Neural progenitor cell (in vitro differentiated cells): Measurements from ENCODE around the gene RPS6KA5. TPM values are rescaled to one million over a fixed set of nuclear protein-coding genes. Genes with fewer than 3 reads are reported as not detected.

Source experiments
- DNase-seq: peaks from one replicate; pipeline ENCODE4 v3.0.0-alpha.2; 2016; ENCODE audit warnings: low spot score
- H2AFZ ChIP-seq: fragments of 200-600 bp; sonication (generic); replicated peaks from 2 replicates; pipeline ENCODE4 v1.6.1; 2016; ENCODE audit warnings: antibody characterized with exemption
- H3F3A ChIP-seq: fragments of 200-600 bp; sonication (generic); 2 replicates; pipeline ENCODE4 v1.6.1; 2016; ENCODE audit warnings: antibody characterized with exemption, low read depth
- H3K27ac ChIP-seq: fragments of 200-600 bp; sonication (generic); 2 replicates; pipeline ENCODE4 v1.5.1; 2016; ENCODE audit warnings: mild to moderate bottlenecking
- H3K27me3 ChIP-seq: fragments of 200-600 bp; sonication (generic); 2 replicates; pipeline ENCODE4 v1.6.1; 2016; ENCODE audit warnings: mild to moderate bottlenecking, moderate library complexity
- H3K36me3 ChIP-seq: fragments of 200-600 bp; sonication (generic); 2 replicates; pipeline ENCODE4 v1.5.1; 2016
- H3K4me1 ChIP-seq: fragments of 200-600 bp; sonication (generic); 2 replicates; pipeline ENCODE4 v1.6.1; 2016; ENCODE audit warnings: mixed run types
- H3K4me2 ChIP-seq: fragments of 200-600 bp; sonication (generic); 2 replicates; pipeline ENCODE4 v1.6.1; 2016
- H3K4me3 ChIP-seq: fragments of 200-600 bp; sonication (generic); 2 replicates; pipeline ENCODE4 v1.5.1; 2016
- H3K79me2 ChIP-seq: fragments of 200-600 bp; sonication (generic); 2 replicates; pipeline ENCODE4 v1.6.1; 2016; ENCODE audit warnings: low read depth
- H3K9ac ChIP-seq: fragments of 200-600 bp; sonication (generic); 2 replicates; pipeline ENCODE4 v1.6.1; 2016
- H3K9me3 ChIP-seq: fragments of 200-600 bp; sonication (generic); 2 replicates; pipeline ENCODE4 v1.5.1; 2016; ENCODE audit warnings: low read depth
- H4K20me1 ChIP-seq: fragments of 200-600 bp; sonication (generic); 2 replicates; pipeline ENCODE4 v1.6.1; 2016; ENCODE audit warnings: low read depth
- H3K27ac Mint-ChIP-seq: 3 replicates; pipeline ENCODE4 v1.8.0; 2021; ENCODE audit warnings: mixed read lengths
- H3K27me3 Mint-ChIP-seq: 2 replicates; pipeline ENCODE4 v1.8.0; 2022; ENCODE audit warnings: low read depth, mild to moderate bottlenecking, inconsistent platforms, moderate library complexity, mixed read lengths; ENCODE audit not compliant: insufficient read depth
- H3K36me3 Mint-ChIP-seq: 3 replicates; pipeline ENCODE4 v1.8.0; 2021; ENCODE audit warnings: mixed read lengths
- H3K4me1 Mint-ChIP-seq: 3 replicates; pipeline ENCODE4 v1.8.0; 2021; ENCODE audit warnings: mixed read lengths
- H3K4me3 Mint-ChIP-seq: 3 replicates; pipeline ENCODE4 v1.8.0; 2021; ENCODE audit warnings: mild to moderate bottlenecking, moderate library complexity, mixed read lengths
- H3K9me3 Mint-ChIP-seq: 3 replicates; pipeline ENCODE4 v1.8.0; 2020; ENCODE audit warnings: mixed read lengths
- EZH2 ChIP-seq: fragments of 200-600 bp; sonication (generic); IDR thresholded peaks from 2 replicates; pipeline ENCODE4 v1.6.1; 2017; ENCODE audit warnings: antibody characterized with exemption, mild to moderate bottlenecking, moderate library complexity
- EZH2phosphoT487 ChIP-seq: fragments of 200-600 bp; sonication (generic); IDR thresholded peaks from 2 replicates; pipeline ENCODE4 v1.6.1; 2017; ENCODE audit warnings: antibody characterized with exemption
- total RNA-seq: library from RNA; depleted of rRNA; stranded (reverse); fragments of >200 nt; gene quantifications from 2 replicates; pipeline ENCODE4 v1.2.3, GENCODE V29; 2015; ENCODE audit warnings: low replicate concordance
- TF ChIP-seq, protein P1 (sequence below): fragments of 200-600 bp; sonication (generic); IDR thresholded peaks from 2 replicates; pipeline ENCODE4 v1.5.1; 2017; ENCODE audit warnings: antibody characterized with exemption, mild to moderate bottlenecking

RPS6KA5 gene
- total RNA-seq, 1 donor from 2014 or later: 8.3 TPM

DNA sequence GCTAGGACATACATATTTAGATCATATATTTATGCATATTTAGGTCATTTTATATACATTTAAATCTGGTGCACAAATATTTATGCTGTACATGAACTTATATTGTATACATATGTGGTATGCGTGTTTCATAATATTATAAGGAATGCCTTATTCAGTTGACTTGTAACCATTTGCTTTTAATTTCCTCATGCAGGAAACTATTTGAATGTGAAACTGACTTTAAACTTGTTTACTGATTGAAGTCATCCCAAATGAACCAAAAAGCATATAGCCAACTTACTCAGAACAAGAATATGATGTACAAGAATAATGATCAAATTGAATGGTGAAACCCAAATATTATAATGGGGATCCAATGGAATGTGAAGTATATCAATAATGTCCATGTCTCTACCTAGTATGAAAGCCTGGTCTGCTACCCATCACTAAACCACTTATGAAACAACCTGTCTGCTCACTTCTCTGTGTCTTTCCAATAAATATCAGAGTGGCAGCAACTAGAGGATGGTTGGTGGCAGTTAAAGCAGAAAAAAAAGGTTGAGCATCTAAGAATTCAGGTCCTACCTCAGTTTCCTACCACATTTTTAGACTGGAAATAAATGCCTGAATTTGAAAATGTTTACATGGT lies 38.3 kb downstream of the RPS6KA5 start:
- Histone ChIP-seq H3K27me3 (no peaks in the 10 kb centered on the region), H3K36me3 (no peaks in the 10 kb centered on the region), H3K9ac (no peak overlapping the region), H2AFZ (no peak overlapping the region), H3K4me1 (no peaks in the 10 kb centered on the region), H3F3A (no peaks in the 10 kb centered on the region), H3K27ac (no peak overlapping the region), H3K9me3 (no peaks in the 10 kb centered on the region), H3K79me2 (no peaks in the 10 kb centered on the region), H4K20me1 (no peaks in the 10 kb centered on the region), H3K4me3 (no peak overlapping the region), H3K4me2 (no peak overlapping the region)
- Mint-ChIP-seq H3K27me3 (no peaks in the 10 kb centered on the region), H3K27ac (no peak overlapping the region), H3K4me1 (no peaks in the 10 kb centered on the region), H3K4me3 (no peak overlapping the region), H3K9me3 (no peaks in the 10 kb centered on the region), H3K36me3 (no peaks in the 10 kb centered on the region)
- DNase-seq: no peak
- no peak for TF ChIP-seq EZH2
- TF ChIP-seq, protein P1, sequence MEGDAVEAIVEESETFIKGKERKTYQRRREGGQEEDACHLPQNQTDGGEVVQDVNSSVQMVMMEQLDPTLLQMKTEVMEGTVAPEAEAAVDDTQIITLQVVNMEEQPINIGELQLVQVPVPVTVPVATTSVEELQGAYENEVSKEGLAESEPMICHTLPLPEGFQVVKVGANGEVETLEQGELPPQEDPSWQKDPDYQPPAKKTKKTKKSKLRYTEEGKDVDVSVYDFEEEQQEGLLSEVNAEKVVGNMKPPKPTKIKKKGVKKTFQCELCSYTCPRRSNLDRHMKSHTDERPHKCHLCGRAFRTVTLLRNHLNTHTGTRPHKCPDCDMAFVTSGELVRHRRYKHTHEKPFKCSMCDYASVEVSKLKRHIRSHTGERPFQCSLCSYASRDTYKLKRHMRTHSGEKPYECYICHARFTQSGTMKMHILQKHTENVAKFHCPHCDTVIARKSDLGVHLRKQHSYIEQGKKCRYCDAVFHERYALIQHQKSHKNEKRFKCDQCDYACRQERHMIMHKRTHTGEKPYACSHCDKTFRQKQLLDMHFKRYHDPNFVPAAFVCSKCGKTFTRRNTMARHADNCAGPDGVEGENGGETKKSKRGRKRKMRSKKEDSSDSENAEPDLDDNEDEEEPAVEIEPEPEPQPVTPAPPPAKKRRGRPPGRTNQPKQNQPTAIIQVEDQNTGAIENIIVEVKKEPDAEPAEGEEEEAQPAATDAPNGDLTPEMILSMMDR: no peak
- no peak for TF ChIP-seq EZH2phosphoT487

DNA sequence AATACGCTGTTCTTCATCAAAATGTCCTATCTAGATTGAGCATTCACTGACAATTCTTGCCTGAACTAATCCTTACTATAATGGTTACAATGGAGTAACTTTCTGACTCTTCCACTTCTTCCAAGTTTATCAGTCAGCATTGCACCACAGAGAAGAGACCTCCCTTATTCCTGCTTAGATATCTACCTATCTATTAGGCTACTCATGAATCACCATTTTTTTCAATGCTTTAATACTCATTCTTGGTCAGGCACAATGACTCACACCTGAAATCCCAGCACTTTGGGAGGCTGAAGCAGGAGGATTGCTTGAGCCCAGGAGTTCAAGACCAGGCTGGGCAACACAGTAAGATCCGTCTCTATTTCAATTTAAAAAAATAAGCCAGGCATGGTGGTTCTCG lies 39.3 kb downstream of the RPS6KA5 start:
- Mint-ChIP-seq H3K4me1 (no peaks in the 10 kb centered on the region), H3K27me3 (no peaks in the 10 kb centered on the region), H3K36me3 (no peaks in the 10 kb centered on the region), H3K27ac (no peak overlapping the region), H3K9me3 (no peaks in the 10 kb centered on the region), H3K4me3 (no peak overlapping the region)
- Histone ChIP-seq H3K9me3 (no peaks in the 10 kb centered on the region), H3K9ac (no peak overlapping the region), H2AFZ (no peak overlapping the region), H3K36me3 (no peaks in the 10 kb centered on the region), H3K4me3 (no peak overlapping the region), H3K4me1 (no peaks in the 10 kb centered on the region), H4K20me1 (no peaks in the 10 kb centered on the region), H3K79me2 (no peaks in the 10 kb centered on the region), H3K27me3 (no peaks in the 10 kb centered on the region), H3K27ac (no peak overlapping the region), H3K4me2 (no peak overlapping the region), H3F3A (no peaks in the 10 kb centered on the region)
- DNase-seq: no peak
- TF ChIP-seq EZH2phosphoT487 (no peak), EZH2 (no peak)
- TF ChIP-seq, protein P1: no peak

DNA sequence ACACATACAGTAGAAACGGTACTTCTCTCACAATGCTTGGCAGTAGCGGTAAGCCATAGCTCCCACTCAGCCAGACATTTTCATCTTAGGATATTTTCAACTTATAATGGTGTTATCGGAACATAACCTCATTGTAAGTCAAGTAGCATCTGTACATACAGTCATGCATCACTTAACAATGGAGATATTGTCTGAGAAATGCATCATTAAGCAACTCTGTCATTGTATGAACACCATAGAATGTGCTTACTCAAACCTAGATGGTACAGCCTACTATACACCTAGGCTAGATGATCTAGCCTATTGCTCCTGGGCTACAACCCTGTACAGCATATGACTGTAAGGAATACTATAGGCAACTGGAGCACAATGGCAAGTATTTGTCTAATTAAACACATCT lies 40.8 kb downstream of the RPS6KA5 start:
- no peaks in the 10 kb centered on the region for H3K79me2 ChIP-seq
- H3K36me3 ChIP-seq: no peaks in the 10 kb centered on the region
- H3K27me3 ChIP-seq: no peaks in the 10 kb centered on the region
- H3K4me1 ChIP-seq: no peaks in the 10 kb centered on the region
- Mint-ChIP-seq H3K27me3 (no peaks in the 10 kb centered on the region), H3K27ac (no peak overlapping the region), H3K36me3 (no peaks in the 10 kb centered on the region), H3K4me1 (no peaks in the 10 kb centered on the region), H3K4me3 (no peak overlapping the region), H3K9me3 (no peaks in the 10 kb centered on the region)
- no peak overlapping the region for H3K4me3 ChIP-seq
- no peaks in the 10 kb centered on the region for H3F3A ChIP-seq
- H4K20me1 ChIP-seq: no peaks in the 10 kb centered on the region
- no peak overlapping the region for H3K27ac ChIP-seq
- no peaks in the 10 kb centered on the region for H3K9me3 ChIP-seq
- H3K4me2 ChIP-seq: no peak overlapping the region
- H2AFZ ChIP-seq: no peak overlapping the region
- TF ChIP-seq, protein P1: no peak
- TF ChIP-seq EZH2: no peak
- no peak for TF ChIP-seq EZH2phosphoT487
- DNase-seq: no peak
- H3K9ac ChIP-seq: no peak overlapping the region
